Measurements from ENCODE around the gene ZNF584. TPM values are rescaled to one million over a fixed set of nuclear protein-coding genes. Genes with fewer than 3 reads are reported as not detected.

Gene ZNF584
- total RNA-seq, 1 donor: 1.3 TPM

DNA sequence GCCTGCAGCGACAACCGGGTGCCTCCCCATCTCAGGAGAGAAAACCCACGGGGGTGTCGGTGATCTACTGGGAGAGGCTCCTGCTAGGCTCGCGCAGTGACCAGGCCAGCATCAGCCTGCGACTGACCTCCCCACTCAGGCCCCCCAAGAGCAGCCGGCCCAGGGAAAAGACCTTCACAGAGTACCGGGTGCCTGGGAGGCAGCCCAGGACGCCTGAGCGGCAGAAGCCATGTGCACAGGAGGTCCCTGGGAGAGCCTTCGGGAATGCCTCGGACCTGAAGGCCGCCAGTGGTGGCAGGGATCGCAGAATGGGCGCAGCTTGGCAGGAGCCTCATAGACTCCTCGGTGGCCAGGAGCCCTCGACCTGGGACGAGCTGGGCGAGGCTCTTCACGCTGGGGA, 46.9 kb downstream of the ZNF584 start:
- H3K4me1 ChIP-seq (ENCODE audit: insufficient read depth, low read length): peaks cover 6% of the 10 kb centered on the region
- H3K9me3 ChIP-seq (ENCODE audit: low read depth, low read length): no peaks in the 10 kb centered on the region
- H3K27me3 ChIP-seq (ENCODE audit: insufficient read depth, low read length): no peaks in the 10 kb centered on the region
- no peak overlapping the region for H3K4me3 ChIP-seq (ENCODE audit: low read length)

DNA sequence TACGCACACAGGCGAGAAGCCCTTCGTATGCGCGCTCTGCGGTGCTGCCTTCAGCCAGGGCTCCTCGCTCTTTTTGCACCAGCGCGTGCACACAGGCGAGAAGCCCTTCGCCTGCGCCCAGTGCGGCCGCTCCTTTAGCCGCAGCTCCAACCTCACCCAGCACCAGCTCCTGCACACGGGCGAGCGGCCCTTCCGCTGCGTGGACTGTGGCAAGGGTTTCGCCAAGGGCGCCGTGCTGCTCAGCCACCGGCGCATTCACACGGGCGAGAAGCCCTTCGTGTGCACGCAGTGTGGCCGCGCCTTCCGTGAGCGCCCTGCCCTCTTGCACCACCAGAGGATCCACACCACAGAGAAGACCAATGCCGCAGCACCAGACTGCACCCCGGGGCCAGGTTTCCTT, 47.7 kb downstream of the ZNF584 start:
- Histone ChIP-seq H3K4me3 (ENCODE audit: low read length) (no peak overlapping the region), H3K4me1 (ENCODE audit: insufficient read depth, low read length) (peaks cover 2% of the 10 kb centered on the region), H3K27me3 (ENCODE audit: insufficient read depth, low read length) (no peaks in the 10 kb centered on the region), H3K9me3 (ENCODE audit: low read depth, low read length) (no peaks in the 10 kb centered on the region)

DNA sequence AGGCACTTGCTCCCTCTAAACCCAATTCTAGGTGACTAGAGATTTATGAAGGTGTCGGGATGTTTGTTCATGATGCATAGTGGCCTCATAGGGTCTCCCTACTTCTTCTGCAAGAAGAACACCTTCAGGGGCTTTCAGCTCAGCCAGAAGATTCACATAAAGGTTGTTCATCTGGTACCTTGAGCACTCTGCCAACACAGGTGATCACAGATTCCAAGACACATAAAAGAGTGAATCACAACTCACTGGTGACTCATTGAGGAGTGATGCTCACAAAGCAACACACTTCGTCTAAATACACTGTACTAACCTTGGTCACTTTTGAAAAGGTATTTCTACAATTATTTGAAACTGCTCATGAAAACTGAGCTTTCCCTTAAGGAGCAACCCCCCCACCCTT, 51.6 kb downstream of the ZNF584 start:
- H3K9me3 ChIP-seq (ENCODE audit: low read depth, low read length): no peaks in the 10 kb centered on the region
- no peak overlapping the region for H3K4me3 ChIP-seq (ENCODE audit: low read length)
- H3K4me1 ChIP-seq (ENCODE audit: insufficient read depth, low read length): no peaks in the 10 kb centered on the region
- no peaks in the 10 kb centered on the region for H3K27me3 ChIP-seq (ENCODE audit: insufficient read depth, low read length)

DNA sequence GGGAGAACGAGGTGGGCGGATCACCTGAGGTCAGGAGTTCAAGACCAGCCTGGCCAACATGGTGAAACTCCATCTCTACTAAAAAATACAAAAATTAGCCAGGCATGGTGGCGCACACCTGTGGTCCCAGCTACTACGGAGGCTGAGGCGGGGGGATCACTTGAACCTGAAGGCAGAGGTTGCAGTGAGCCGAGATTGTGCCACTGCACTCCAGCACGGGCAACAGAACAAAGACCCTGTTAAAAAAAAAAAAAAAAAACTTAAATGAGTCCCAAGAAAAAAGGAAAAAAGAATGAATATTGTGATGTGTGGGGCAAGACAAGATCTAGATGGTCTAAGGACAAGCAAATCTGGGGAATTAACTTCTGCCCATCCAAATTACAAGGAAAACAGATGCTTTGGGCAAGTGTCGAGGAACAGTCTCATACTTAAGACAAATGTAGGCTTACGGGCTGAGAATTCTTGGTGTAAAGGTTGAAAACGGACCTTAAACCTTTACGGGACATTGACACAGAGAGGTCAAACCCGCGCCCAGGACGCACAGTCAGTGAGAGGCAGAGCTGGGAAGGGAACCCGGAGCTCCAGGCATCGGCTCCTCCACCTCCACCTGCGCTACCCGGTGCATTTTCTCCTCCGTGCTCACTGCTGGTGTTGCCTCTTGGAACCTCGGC, 57.8 kb downstream of the ZNF584 start:
- no peaks in the 10 kb centered on the region for H3K9me3 ChIP-seq (ENCODE audit: low read depth, low read length)
- H3K27me3 ChIP-seq (ENCODE audit: insufficient read depth, low read length): no peaks in the 10 kb centered on the region
- H3K4me3 ChIP-seq (ENCODE audit: low read length): peak overlapping the region; percentile 91
- H3K4me1 ChIP-seq (ENCODE audit: insufficient read depth, low read length): peaks cover 17% of the 10 kb centered on the region

DNA sequence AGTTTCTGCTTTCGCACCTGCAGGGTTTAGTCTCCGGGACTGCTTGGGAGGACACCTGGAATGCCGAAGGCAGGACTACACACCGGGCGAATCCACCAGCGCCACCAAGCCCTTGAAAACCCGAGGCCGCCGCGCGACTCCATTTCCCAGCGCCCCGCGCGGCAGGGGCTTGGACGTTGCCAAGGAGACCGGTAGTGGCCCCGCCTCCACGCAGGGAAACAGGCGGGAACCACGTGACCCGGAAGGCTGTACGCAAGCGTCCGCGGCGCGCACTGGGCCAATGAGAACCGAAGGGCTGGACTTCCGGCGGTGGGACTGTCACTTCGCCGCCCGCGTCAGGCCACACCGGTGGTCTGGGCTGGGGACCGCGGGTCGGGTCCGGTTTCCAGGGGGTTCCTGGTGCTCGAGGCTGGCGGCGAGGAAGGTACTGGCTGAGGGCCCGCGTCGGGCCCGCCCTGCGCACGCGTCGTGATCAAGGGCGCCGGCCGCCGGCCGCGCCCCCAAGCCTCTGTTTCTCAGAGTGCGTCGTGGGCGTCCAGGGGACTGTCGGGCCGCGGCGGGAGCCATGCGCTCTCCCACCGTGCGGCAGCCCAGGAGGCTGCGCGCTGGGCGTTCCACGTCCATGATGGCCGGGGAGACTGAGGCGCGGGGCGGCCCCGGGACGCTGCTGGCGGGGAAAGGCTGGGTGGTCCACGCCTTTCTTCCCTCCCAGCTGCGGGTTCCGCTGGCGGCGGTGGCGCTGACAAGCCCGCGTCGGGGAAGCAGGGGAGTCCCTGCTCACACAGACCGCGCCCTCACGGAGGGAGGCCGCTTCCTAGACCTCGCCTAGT, 58.5 kb downstream of the ZNF584 start, which contains the start of gene ZNF324:
Gene ZNF324 (plus strand): TSS at position 321 of the 830 bp plus-strand sequence. CDS start 2,106 bp downstream, outside the sequence.
- Histone ChIP-seq H3K27me3 (ENCODE audit: insufficient read depth, low read length) (no peaks in the 10 kb centered on the region), H3K4me1 (ENCODE audit: insufficient read depth, low read length) (peaks cover 17% of the 10 kb centered on the region), H3K4me3 (ENCODE audit: low read length) (peak within 1 kb of the TSS; percentile 91), H3K9me3 (ENCODE audit: low read depth, low read length) (no peaks in the 10 kb centered on the region)

Other genes with a start within 250 kb of the ZNF584 start
- gene ZNF274, start 225.6 kb upstream of the ZNF584 start, total RNA-seq: 61.1 TPM
- gene ZNF544, start 179.7 kb upstream of the ZNF584 start, total RNA-seq: 7.2 TPM
- 13.4 TPM for gene ZNF8, start 129.7 kb upstream of the ZNF584 start, total RNA-seq
- 124 TPM for gene ERVK3-1, start 103.3 kb upstream of the ZNF584 start, total RNA-seq
- gene ZSCAN22, start 81.7 kb upstream of the ZNF584 start, total RNA-seq: 0.52 TPM
- gene A1BG, start 55.2 kb upstream of the ZNF584 start, total RNA-seq: 17.7 TPM
- 0.31 TPM for gene ZNF497, start 45.9 kb upstream of the ZNF584 start, total RNA-seq
- gene ZNF837, start 27.6 kb upstream of the ZNF584 start, total RNA-seq: 0.84 TPM
- gene RPS5, start 21.4 kb upstream of the ZNF584 start, total RNA-seq: 1,513 TPM
- 0.42 TPM for gene RNF225, start 13.0 kb upstream of the ZNF584 start, total RNA-seq
- gene ZNF132, start 31.5 kb downstream of the ZNF584 start, total RNA-seq: 1.9 TPM
- gene ZNF324B, start 43.0 kb downstream of the ZNF584 start, total RNA-seq: 3.6 TPM
- 19.2 TPM for gene ZNF324, start 58.4 kb downstream of the ZNF584 start, total RNA-seq
- gene ZNF446, start 67.7 kb downstream of the ZNF584 start, total RNA-seq: 5.5 TPM
- gene SLC27A5, start 103.3 kb downstream of the ZNF584 start, total RNA-seq: 1.9 TPM
- gene ZBTB45, start 111.2 kb downstream of the ZNF584 start, total RNA-seq: 2.7 TPM
- 152 TPM for gene TRIM28, start 135.4 kb downstream of the ZNF584 start, total RNA-seq
- 32.7 TPM for gene CHMP2A, start 146.5 kb downstream of the ZNF584 start, total RNA-seq
- 22.5 TPM for gene UBE2M, start 150.0 kb downstream of the ZNF584 start, total RNA-seq
- gene MZF1, start 164.7 kb downstream of the ZNF584 start, total RNA-seq: 11.4 TPM